ENCODE measurements around the gene KIAA1755. TPM values are rescaled to one million over a fixed set of nuclear protein-coding genes. Genes with fewer than 3 reads are reported as not detected.

The KIAA1755 gene
- total and polyA plus RNA-seq, 2 donors (not counting 1 experiment from before 2014, with no cell fraction given), result not detected

DNA sequence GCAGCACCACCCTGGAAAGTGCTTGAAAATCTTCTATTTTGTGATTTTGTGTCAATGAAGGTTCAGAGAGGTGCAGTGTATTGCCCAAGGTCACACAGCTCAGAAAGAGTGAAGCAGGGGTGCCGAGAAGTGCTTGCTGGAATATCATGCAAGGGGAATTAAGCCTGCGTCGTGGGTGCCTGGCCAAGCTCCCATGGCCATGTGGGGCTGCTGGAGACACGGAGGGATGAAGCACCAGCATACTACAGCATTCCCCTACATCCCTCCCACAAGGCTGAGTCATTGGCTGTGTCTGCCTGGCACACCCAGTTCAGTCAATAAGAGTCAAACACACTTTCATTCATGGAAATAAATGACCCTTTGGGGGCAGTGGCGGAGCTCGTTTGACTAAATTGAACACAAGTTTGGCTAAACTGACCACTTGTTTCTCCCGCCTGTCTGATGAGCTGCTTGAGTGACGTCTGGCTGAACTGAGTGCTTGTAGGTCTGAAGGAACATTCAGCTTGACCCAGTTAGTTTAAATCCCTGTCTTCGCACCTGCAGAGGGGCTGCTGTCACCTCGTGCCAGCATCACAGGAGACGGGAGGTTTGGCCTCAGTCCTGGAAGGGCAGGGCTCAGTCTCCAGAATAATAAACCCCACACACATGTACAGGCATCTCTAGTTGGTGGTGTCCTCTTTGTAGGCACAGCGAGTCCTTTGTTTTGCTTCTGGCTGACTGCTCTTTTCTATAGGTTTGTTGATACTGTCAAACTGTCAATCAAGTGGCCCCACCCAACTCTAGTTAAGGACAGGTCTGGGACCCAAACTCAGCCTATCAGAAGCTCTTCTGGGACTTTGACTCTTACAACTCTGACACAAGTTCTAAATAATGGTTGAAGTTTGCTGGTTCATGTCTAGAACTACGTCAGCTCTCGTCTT is 87.0 kb downstream of the KIAA1755 start:
- Histone ChIP-seq H4K20me1 (ENCODE audit: control insufficient read depth, insufficient read depth, low read length, poor library complexity, severe bottlenecking) (no peaks in the 10 kb centered on the region), H3K9ac (ENCODE audit: low read length) (no peak overlapping the region), H3K27me3 (replicated peaks in 1 of 4; ENCODE audit: control extremely low read depth in 1 of 4, control insufficient read depth in 3 of 4, insufficient read depth in 4 of 4, low read length in 3 of 4) (peaks cover 0 to 8% (median 0%) of the 10 kb centered on the region in 4 experiments), H3K36me3 (replicated peaks in 1 of 2; ENCODE audit: control extremely low read depth in 1 of 2, control insufficient read depth in 1 of 2, extremely low read depth in 1 of 2, insufficient read depth in 2 of 2, low read length in 1 of 2) (no peaks in the 10 kb centered on the region), H2AFZ (ENCODE audit: insufficient read depth, low read depth, low read length, poor library complexity, severe bottlenecking) (no peak overlapping the region), H3K4me1 (ENCODE audit: control insufficient read depth in 2 of 2, insufficient read depth in 2 of 2, low read length in 2 of 2) (peaks cover 6 to 8% of the 10 kb centered on the region in 2 donors), H3K27ac (ENCODE audit: low read length in 2 of 2) (no peak overlapping the region), H3K9me3 (ENCODE audit: control extremely low read depth in 1 of 3, control insufficient read depth in 2 of 3, insufficient read depth in 1 of 3, low read length in 2 of 3) (no peaks in the 10 kb centered on the region), H3K4me2 (replicated peaks; ENCODE audit: low read depth, low read length, poor library complexity, severe bottlenecking) (no peak overlapping the region), H3K4me3 (ENCODE audit: control extremely low read depth in 1 of 5, extremely low read depth in 1 of 5, insufficient read depth in 1 of 5, low read depth in 2 of 5, low read length in 4 of 5) (no peak overlapping the region), H3K79me2 (ENCODE audit: control insufficient read depth, insufficient read depth, low read length) (no peaks in the 10 kb centered on the region)
- 73% methylated on average over 11 of the region's 14 CpGs for WGBS (ENCODE audit: insufficient coverage)
- ChIA-PET CTCF (interaction anchor here (1.1 to 2.3 kb wide), 5 partner anchors 27 to 116 kb away, joined by 3 to 7 read pairs (median 3); no protein-coding TSS in a partner anchor), POLR2A (no interaction called here)
- intact Hi-C loops (cut with micrococcal nuclease), result no loop called here
- H3K9me3 Mint-ChIP-seq (ENCODE audit: insufficient read depth), result no peaks in the 10 kb centered on the region
- H3K27ac Mint-ChIP-seq, result no peak overlapping the region
- peaks cover 12% of the 10 kb centered on the region for H3K4me1 Mint-ChIP-seq
- no peak for ATAC-seq (ENCODE audit: low read depth)
- TF ChIP-seq EZH2 (IDR thresholded peaks at IDR 0.05; ENCODE audit: borderline replicate concordance, insufficient read depth, low read depth, low read length, poor library complexity, severe bottlenecking), result no peak
- no peak for TF ChIP-seq CTCF (IDR thresholded peaks at IDR 0.05)
- H3K27me3 Mint-ChIP-seq, result peaks cover 15% of the 10 kb centered on the region
- DNase-seq, result no peak
- no peak overlapping the region for H3K4me3 Mint-ChIP-seq

DNA sequence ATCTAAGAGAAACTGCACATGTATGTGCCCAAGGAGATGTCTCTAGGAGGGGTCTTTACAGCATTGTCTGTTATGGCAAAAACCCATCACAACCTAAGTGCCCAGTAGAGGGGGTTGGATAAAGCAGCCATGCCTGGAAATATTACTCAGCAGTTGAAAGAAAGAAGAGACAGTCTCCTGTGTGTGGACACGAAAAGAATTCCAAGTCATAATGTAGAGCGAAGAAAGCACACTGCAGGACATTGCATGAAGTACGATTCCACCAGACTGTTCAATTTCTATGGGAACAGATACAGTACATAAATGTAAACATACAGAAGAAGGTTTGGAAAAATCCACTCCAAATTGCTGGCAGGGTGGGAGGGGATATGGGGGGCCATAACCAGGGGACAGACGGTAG is 88.1 kb downstream of the KIAA1755 start:
- H4K20me1 ChIP-seq (ENCODE audit: control insufficient read depth, insufficient read depth, low read length, poor library complexity, severe bottlenecking), result no peaks in the 10 kb centered on the region
- H3K36me3 ChIP-seq (replicated peaks in 1 of 2; ENCODE audit: control extremely low read depth in 1 of 2, control insufficient read depth in 1 of 2, extremely low read depth in 1 of 2, insufficient read depth in 2 of 2, low read length in 1 of 2), result no peaks in the 10 kb centered on the region
- no peaks in the 10 kb centered on the region for H3K79me2 ChIP-seq (ENCODE audit: control insufficient read depth, insufficient read depth, low read length)
- peaks cover 5% of the 10 kb centered on the region for H3K27me3 Mint-ChIP-seq
- DNase-seq, result no peak
- H3K4me3 ChIP-seq (ENCODE audit: control extremely low read depth in 1 of 5, extremely low read depth in 1 of 5, insufficient read depth in 1 of 5, low read depth in 2 of 5, low read length in 4 of 5), result no peak overlapping the region
- 80% methylated on average over 1 of the region's 4 CpGs for WGBS (ENCODE audit: insufficient coverage)
- H3K9ac ChIP-seq (ENCODE audit: low read length), result no peak overlapping the region
- H3K27me3 ChIP-seq (replicated peaks in 1 of 4; ENCODE audit: control extremely low read depth in 1 of 4, control insufficient read depth in 3 of 4, insufficient read depth in 4 of 4, low read length in 3 of 4), result peaks cover 0 to 8% (median 0%) of the 10 kb centered on the region in 4 experiments
- ChIA-PET POLR2A (no interaction called here), CTCF (interaction anchor here (1.1 to 2.3 kb wide), 2 partner anchors 49 to 115 kb away, joined by 3 to 7 read pairs; no protein-coding TSS in a partner anchor)
- no peak overlapping the region for H3K27ac Mint-ChIP-seq
- peaks cover 7 to 13% of the 10 kb centered on the region in 2 donors for H3K4me1 ChIP-seq (ENCODE audit: control insufficient read depth in 2 of 2, insufficient read depth in 2 of 2, low read length in 2 of 2)
- H3K4me2 ChIP-seq (replicated peaks; ENCODE audit: low read depth, low read length, poor library complexity, severe bottlenecking), result no peak overlapping the region
- no peaks in the 10 kb centered on the region for H3K9me3 ChIP-seq (ENCODE audit: control extremely low read depth in 1 of 3, control insufficient read depth in 2 of 3, insufficient read depth in 1 of 3, low read length in 2 of 3)
- H2AFZ ChIP-seq (ENCODE audit: insufficient read depth, low read depth, low read length, poor library complexity, severe bottlenecking), result no peak overlapping the region
- no peak overlapping the region for H3K27ac ChIP-seq (ENCODE audit: low read length in 2 of 2)
- ATAC-seq (ENCODE audit: low read depth), result no peak
- H3K9me3 Mint-ChIP-seq (ENCODE audit: insufficient read depth), result no peaks in the 10 kb centered on the region
- TF ChIP-seq CTCF (IDR thresholded peaks at IDR 0.05) (no peak), EZH2 (IDR thresholded peaks at IDR 0.05; ENCODE audit: borderline replicate concordance, insufficient read depth, low read depth, low read length, poor library complexity, severe bottlenecking) (no peak)
- peaks cover 15% of the 10 kb centered on the region for H3K4me1 Mint-ChIP-seq
- H3K4me3 Mint-ChIP-seq, result no peak overlapping the region
- intact Hi-C loops (cut with micrococcal nuclease), result no loop called here
